UCSD-AML1 (cell line): ENCODE data around the gene NCSTN.

Experiments
- DNase-seq: peaks from one replicate; lab custom pipeline; 2025; ENCODE audit not compliant: unreplicated experiment; lab: John Stamatoyannopoulos, UW

The NCSTN gene

DNA sequence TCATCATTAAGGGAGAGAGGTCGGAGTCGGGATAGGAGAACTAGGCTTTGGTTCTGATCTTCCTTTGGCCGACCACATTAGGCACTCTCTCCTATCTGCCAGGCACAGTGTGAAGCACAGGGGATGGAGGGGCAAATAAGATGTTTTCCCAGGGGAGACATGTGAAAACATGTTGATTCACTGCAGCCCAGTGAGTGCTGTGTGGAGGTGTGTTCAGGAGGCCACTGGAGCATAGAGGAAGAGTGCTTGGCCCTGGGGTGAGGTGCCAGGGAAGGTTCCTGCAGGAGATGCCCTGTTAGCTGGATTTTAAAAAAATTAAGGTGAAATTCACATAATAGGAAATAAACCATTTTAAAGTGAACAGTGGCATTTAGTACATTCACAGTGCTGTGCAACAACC, 60.9 kb downstream of the NCSTN start:
- no peak for DNase-seq

DNA sequence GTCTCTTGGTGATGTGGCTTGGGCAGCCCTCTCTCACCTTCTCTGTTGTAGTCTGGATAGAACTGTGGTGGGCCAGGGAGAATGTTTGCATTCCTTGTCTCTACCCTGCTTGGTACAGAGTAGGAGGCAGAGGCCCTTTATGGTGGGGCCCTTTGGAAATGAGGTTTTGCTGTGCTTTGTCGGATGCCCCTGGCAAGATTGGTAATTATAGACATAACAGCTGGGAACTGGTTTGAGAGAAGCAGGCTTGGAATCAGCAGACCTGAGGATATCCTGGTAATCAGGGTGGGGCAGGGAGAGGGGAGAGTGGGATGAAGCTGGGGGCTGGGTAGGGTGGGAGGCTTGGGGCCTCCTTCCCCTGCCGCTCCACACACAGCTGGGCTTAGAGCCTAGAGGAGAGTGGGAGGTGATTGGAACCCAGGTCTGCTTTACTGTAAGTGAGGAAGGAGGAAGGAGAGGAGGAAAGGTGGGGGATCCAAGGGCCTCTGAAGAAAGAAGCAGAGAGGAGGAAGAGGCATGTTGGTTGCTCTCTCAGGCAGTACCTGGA, 62.2 kb downstream of the NCSTN start:
- no peak for DNase-seq

DNA sequence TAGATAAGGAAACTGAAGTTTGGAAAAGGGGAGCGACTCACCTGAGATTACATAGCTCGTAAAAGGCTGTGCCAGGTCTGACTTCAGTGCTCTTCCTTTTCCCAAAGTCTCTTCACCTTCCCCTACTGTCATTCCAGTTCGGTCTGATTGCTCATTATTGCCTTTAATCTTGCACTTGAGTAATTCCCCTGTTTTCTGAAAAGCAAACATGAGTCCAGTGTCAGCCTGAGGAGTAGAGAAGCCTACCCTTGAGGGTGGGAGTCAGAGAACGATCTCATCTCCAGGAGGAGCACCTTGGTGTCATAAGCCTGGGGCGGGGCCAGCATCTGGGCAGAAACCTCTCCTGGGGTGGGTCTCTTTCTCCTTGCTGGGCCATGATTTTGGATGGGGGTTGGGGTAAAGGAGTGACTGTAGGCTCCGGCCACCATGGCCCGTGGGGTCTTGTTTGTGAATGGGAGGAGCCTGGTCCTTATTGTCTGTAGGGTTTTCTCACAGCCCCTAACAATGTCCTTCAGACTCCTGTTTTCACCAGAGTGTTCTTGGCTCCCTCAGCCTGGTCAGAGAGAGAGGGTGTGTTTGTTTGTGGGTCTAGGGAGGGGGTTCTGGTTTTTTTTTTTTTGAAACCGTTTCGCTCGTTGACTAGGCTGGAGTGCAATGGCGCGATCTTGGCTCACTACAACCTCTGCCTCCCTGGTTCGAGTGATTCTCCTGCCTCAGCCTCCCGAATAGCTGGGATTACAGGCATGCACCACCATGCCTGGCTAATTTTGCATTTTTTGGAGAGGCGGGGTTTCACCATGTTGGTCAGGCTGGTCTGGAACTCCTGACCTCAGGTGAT, 63.2 kb downstream of the NCSTN start:
- DNase-seq = no peak

DNA sequence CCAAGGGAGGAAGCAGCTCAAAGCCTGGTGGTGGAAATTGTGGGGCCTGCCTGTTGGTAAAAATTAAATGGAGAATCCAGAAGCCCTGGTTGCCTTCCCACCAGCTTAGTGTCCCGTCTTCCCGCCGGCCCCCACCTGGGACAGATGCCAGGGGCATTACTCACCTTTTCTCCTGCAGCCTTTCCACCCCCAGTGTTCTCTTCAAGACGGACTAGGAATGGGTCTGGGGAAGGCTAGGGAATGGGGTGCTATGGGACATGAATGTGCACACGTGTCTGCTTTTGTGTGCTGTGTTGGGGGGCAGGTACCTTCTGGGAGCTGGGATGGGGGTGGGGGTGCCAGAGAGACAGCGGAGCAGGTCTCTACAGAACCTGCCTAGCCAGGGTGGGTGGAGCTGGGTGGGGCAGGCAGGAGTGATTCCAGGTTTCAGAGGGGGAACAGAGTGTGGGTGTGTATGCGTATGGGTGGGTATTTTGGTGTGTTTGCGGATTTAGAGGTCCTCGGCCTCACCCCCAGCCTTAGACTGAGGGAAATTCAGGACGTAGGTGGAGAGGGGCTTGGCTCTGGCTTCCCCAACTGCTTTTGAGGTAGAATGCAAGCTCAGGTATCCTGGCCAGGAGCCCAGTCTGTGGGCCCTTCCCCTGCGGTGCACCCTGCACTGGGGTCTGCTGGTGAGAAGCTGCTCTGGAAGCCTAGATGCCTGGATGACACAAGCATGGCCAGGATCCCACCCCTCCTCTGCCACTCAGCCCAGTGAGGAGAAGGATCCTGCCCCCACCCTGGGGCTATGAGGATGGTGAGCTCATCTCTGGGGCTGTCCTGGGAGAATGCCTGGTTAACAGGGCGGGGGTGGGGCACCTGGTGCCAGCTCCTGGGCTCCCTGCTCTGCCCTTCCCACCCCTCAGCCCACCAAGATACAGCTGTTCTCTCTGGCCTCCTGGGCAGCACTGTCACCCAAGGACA, 64.9 kb downstream of the NCSTN start:
- no peak for DNase-seq
